ENCODE data around the gene STAC2.

The STAC2 gene

GRCh38 chr17:39239640-39240314, 14.0 kb upstream of the STAC2 start:
- peak; percentile 82 for TF ChIP-seq CTCF (conservative IDR thresholded peaks at IDR 0.05; ENCODE audit: low read depth, low read length)
- DNase-seq (ENCODE audit: low read depth): no peak
- no peak overlapping the region for H3K4me3 ChIP-seq (ENCODE audit: low read length)

- DNase-seq (ENCODE audit: low read depth): no peak
- no peak for TF ChIP-seq CTCF (conservative IDR thresholded peaks at IDR 0.05; ENCODE audit: low read depth, low read length)
- H3K4me3 ChIP-seq (ENCODE audit: low read length): no peak overlapping the region
Observed at GRCh38 chr17:39238311-39238972, 12.7 kb upstream of the STAC2 start.

GRCh38 chr17:39237586-39237985, 11.8 kb upstream of the STAC2 start:
- TF ChIP-seq CTCF (conservative IDR thresholded peaks at IDR 0.05; ENCODE audit: low read depth, low read length): no peak
- no peak overlapping the region for H3K4me3 ChIP-seq (ENCODE audit: low read length)
- no peak for DNase-seq (ENCODE audit: low read depth)

GRCh38 chr17:39236981-39237441, 11.3 kb upstream of the STAC2 start:
- H3K4me3 ChIP-seq (ENCODE audit: low read length): no peak overlapping the region
- no peak for TF ChIP-seq CTCF (conservative IDR thresholded peaks at IDR 0.05; ENCODE audit: low read depth, low read length)
- no peak for DNase-seq (ENCODE audit: low read depth)

GRCh38 chr17:39236450-39236927, 10.7 kb upstream of the STAC2 start:
- no peak for TF ChIP-seq CTCF (conservative IDR thresholded peaks at IDR 0.05; ENCODE audit: low read depth, low read length)
- no peak overlapping the region for H3K4me3 ChIP-seq (ENCODE audit: low read length)
- DNase-seq (ENCODE audit: low read depth): no peak

GRCh38 chr17:39235555-39236449, 10.1 kb upstream of the STAC2 start:
- no peak overlapping the region for H3K4me3 ChIP-seq (ENCODE audit: low read length)
- DNase-seq (ENCODE audit: low read depth): peak; percentile 30
- peak; percentile 91 for TF ChIP-seq CTCF (conservative IDR thresholded peaks at IDR 0.05; ENCODE audit: low read depth, low read length)
